ENCODE results near the gene CUX1.

GRCh38 chr7:102210787-102211186, 393.4 kb downstream of the CUX1 start:
- no peak for TF ChIP-seq ZNF274 (IDR thresholded peaks at IDR 0.05; ENCODE audit: low read depth, low read length)
- TF ChIP-seq YY1 (IDR thresholded peaks at IDR 0.05; ENCODE audit: insufficient read depth, insufficient read length) = no peak
- TF ChIP-seq SUZ12 (IDR thresholded peaks at IDR 0.05; ENCODE audit: extremely low read depth, insufficient read depth, insufficient read length) = no peak

All from NT2/D1 (cell line).